GM18498 (cell line): ENCODE data around the gene MAP1LC3A.

Experiments used
- ATAC-seq: cut with Tn5 transposase; IDR thresholded peaks from one replicate; pipeline ENCODE4 v1.9.1; 2021; ENCODE audit warnings: mild to moderate bottlenecking, moderate library complexity; ENCODE audit not compliant: unreplicated experiment

Gene MAP1LC3A

GRCh38 chr20:34574426-34574825 is 15.9 kb downstream of the MAP1LC3A start:
- no peak for ATAC-seq

GRCh38 chr20:34574861-34575260 is 16.3 kb downstream of the MAP1LC3A start:
- ATAC-seq, result no peak

GRCh38 chr20:34575271-34575670 is 16.8 kb downstream of the MAP1LC3A start:
- ATAC-seq, result no peak

- no peak for ATAC-seq
Observed at GRCh38 chr20:34575756-34576155, 17.2 kb downstream of the MAP1LC3A start.

GRCh38 chr20:34577061-34577460 is 18.5 kb downstream of the MAP1LC3A start:
- ATAC-seq, result no peak

- ATAC-seq, result no peak
Observed at GRCh38 chr20:34578025-34578424, 19.5 kb downstream of the MAP1LC3A start.

GRCh38 chr20:34578521-34578920 is 20.0 kb downstream of the MAP1LC3A start:
- no peak for ATAC-seq

GRCh38 chr20:34579191-34579978 is 20.9 kb downstream of the MAP1LC3A start:
- no peak for ATAC-seq

- no peak for ATAC-seq
Observed at GRCh38 chr20:34579979-34580940, 21.7 kb downstream of the MAP1LC3A start.

- ATAC-seq, result no peak
Observed at GRCh38 chr20:34581341-34582184, 23.0 kb downstream of the MAP1LC3A start.

GRCh38 chr20:34582221-34582620 is 23.7 kb downstream of the MAP1LC3A start:
- no peak for ATAC-seq

- ATAC-seq, result no peak
Observed at GRCh38 chr20:34582911-34583310, 24.4 kb downstream of the MAP1LC3A start.

GRCh38 chr20:34583544-34583943 is 25.0 kb downstream of the MAP1LC3A start:
- no peak for ATAC-seq

GRCh38 chr20:34585019-34585418 is 26.5 kb downstream of the MAP1LC3A start:
- no peak for ATAC-seq

- no peak for ATAC-seq
Observed at GRCh38 chr20:34586488-34587163, 28.1 kb downstream of the MAP1LC3A start.

GRCh38 chr20:34595377-34596184 is 37.1 kb downstream of the MAP1LC3A start:
- ATAC-seq, result no peak

- no peak for ATAC-seq
Observed at GRCh38 chr20:34600892-34601653, 42.6 kb downstream of the MAP1LC3A start.

GRCh38 chr20:34604980-34605788 is 46.7 kb downstream of the MAP1LC3A start:
- no peak for ATAC-seq
